NCI-H146 treated with DMSO at 0.1 percent for 48 hours (cell line): ENCODE results near the gene HIVEP3.

Source experiments
- DNase-seq: peaks from one replicate; lab custom pipeline; 2025; ENCODE audit not compliant: unreplicated experiment; lab: John Stamatoyannopoulos, UW

Gene HIVEP3

GRCh38 chr1:41542196-41542930 is 376.4 kb downstream of the HIVEP3 start:
- no peak for DNase-seq

GRCh38 chr1:41541592-41541952 is 377.1 kb downstream of the HIVEP3 start:
- DNase-seq: no peak

GRCh38 chr1:41540886-41541591 is 377.7 kb downstream of the HIVEP3 start:
- DNase-seq: no peak

- no peak for DNase-seq
Observed at GRCh38 chr1:41539999-41540398, 378.7 kb downstream of the HIVEP3 start.

GRCh38 chr1:41539418-41539805 is 379.3 kb downstream of the HIVEP3 start:
- no peak for DNase-seq

- DNase-seq: no peak
Observed at GRCh38 chr1:41538741-41539417, 379.8 kb downstream of the HIVEP3 start.

- no peak for DNase-seq
Observed at GRCh38 chr1:41537788-41538351, 380.9 kb downstream of the HIVEP3 start.

GRCh38 chr1:41537251-41537650 is 381.5 kb downstream of the HIVEP3 start:
- DNase-seq: no peak

- no peak for DNase-seq
Observed at GRCh38 chr1:41536361-41536802, 382.3 kb downstream of the HIVEP3 start.

- DNase-seq: no peak
Observed at GRCh38 chr1:41535716-41536115, 383.0 kb downstream of the HIVEP3 start.

- no peak for DNase-seq
Observed at GRCh38 chr1:41535276-41535675, 383.4 kb downstream of the HIVEP3 start.

- DNase-seq: no peak
Observed at GRCh38 chr1:41534181-41535076, 384.3 kb downstream of the HIVEP3 start.

GRCh38 chr1:41533731-41534080 is 385.0 kb downstream of the HIVEP3 start:
- no peak for DNase-seq

- DNase-seq: no peak
Observed at GRCh38 chr1:41533016-41533730, 385.5 kb downstream of the HIVEP3 start.

- no peak for DNase-seq
Observed at GRCh38 chr1:41532206-41532975, 386.3 kb downstream of the HIVEP3 start.

- no peak for DNase-seq
Observed at GRCh38 chr1:41530411-41530810, 388.3 kb downstream of the HIVEP3 start.

GRCh38 chr1:41529621-41530395 is 388.9 kb downstream of the HIVEP3 start:
- no peak for DNase-seq

- no peak for DNase-seq
Observed at GRCh38 chr1:41528726-41529605, 389.8 kb downstream of the HIVEP3 start.
